ENCODE results near the gene METTL14.

DNA sequence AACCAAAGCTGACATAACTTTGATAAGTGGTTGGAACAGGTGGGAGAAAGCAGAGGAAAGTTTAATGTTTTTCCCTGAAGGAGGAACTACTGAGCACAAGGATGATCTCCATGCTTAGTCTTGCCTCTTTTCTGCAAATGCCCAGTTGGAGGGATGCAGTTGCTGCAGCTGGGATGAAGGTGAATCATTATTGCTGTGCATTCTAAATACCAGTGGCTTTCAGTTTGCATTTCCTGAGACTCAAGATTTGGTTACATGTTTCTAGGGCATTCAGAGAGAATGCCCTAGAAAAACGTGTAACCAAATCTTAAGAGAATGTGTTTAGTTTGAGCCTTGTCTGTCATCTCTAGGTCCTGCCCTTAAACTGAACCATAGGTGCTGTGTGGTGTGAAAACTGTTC, 42.2 kb downstream of the METTL14 start:
- TF ChIP-seq, protein P1, sequence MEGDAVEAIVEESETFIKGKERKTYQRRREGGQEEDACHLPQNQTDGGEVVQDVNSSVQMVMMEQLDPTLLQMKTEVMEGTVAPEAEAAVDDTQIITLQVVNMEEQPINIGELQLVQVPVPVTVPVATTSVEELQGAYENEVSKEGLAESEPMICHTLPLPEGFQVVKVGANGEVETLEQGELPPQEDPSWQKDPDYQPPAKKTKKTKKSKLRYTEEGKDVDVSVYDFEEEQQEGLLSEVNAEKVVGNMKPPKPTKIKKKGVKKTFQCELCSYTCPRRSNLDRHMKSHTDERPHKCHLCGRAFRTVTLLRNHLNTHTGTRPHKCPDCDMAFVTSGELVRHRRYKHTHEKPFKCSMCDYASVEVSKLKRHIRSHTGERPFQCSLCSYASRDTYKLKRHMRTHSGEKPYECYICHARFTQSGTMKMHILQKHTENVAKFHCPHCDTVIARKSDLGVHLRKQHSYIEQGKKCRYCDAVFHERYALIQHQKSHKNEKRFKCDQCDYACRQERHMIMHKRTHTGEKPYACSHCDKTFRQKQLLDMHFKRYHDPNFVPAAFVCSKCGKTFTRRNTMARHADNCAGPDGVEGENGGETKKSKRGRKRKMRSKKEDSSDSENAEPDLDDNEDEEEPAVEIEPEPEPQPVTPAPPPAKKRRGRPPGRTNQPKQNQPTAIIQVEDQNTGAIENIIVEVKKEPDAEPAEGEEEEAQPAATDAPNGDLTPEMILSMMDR (IDR thresholded peaks at IDR 0.05), result no peak
- TF ChIP-seq POLR2A (IDR thresholded peaks at IDR 0.05), result no peak
